UCSD-AML1 (cell line): Measurements from ENCODE around the gene TUBGCP2.

Experiments
- DNase-seq: peaks from one replicate; lab custom pipeline; 2025; ENCODE audit not compliant: unreplicated experiment; lab: John Stamatoyannopoulos, UW

The TUBGCP2 gene, protein sequence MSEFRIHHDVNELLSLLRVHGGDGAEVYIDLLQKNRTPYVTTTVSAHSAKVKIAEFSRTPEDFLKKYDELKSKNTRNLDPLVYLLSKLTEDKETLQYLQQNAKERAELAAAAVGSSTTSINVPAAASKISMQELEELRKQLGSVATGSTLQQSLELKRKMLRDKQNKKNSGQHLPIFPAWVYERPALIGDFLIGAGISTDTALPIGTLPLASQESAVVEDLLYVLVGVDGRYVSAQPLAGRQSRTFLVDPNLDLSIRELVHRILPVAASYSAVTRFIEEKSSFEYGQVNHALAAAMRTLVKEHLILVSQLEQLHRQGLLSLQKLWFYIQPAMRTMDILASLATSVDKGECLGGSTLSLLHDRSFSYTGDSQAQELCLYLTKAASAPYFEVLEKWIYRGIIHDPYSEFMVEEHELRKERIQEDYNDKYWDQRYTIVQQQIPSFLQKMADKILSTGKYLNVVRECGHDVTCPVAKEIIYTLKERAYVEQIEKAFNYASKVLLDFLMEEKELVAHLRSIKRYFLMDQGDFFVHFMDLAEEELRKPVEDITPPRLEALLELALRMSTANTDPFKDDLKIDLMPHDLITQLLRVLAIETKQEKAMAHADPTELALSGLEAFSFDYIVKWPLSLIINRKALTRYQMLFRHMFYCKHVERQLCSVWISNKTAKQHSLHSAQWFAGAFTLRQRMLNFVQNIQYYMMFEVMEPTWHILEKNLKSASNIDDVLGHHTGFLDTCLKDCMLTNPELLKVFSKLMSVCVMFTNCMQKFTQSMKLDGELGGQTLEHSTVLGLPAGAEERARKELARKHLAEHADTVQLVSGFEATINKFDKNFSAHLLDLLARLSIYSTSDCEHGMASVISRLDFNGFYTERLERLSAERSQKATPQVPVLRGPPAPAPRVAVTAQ

GRCh38 chr10:133308421-133309099 lies at the start of gene TUBGCP2, which contains the start of gene ZNF511:
Gene TUBGCP2, minus strand, starts transcription at chr10:133308872. Its CDS starts 5,931 bp downstream, at chr10:133302941.
Gene ZNF511, plus strand, starts transcription at chr10:133308914. Its CDS starts 30 bp downstream, at chr10:133308944.
- DNase-seq, result peak; percentile 91

DNA sequence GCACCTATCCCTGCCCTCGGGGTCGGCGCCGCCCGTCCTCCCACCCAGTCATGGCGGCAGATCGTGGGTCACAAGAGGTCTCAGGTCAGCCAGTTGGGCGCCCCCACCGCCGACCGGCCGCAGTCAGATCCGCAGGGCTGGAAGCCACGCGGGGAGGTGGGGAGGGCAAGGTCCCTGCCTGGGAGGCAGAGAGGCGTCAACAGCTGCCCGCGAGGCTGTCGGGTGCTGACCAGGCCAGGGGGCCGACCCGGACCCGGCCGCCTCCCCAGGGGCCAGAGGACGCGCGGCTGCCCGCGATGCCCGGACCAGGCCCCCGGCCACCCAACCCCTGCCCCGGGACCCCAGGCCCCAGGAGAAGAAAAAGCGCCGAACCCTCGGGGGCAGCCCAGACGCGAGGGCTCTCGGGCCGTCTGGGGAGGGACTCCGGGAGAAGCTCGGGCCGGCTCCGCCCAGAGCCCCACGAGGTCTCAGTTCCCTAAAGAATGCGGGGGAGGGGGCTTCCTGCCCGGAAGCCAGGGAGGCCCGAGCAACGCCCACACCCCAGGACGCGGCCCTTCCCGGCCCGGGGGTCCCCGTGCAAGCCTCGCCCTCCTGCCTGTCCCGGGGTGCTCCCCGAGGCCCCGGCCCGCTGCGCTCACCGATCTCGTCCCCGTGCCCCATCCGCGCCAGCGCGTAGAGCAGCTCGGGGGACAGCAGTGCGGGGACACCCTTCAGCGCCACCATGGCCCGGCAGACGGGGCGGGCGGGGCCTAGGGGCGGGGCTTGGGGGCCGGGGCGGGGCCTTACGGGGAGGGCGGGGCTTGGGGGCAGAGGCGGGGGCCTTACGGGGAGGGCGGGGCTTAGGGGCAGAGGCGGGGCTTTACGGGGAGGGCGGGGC lies 48.9 kb upstream of the TUBGCP2 start, which contains the start of gene FUOM:
FUOM (minus strand) TSS at position 735 of the 877 bp plus-strand sequence; CDS start at position 723, 12 bp downstream.
- peak; percentile 87 for DNase-seq

DNA sequence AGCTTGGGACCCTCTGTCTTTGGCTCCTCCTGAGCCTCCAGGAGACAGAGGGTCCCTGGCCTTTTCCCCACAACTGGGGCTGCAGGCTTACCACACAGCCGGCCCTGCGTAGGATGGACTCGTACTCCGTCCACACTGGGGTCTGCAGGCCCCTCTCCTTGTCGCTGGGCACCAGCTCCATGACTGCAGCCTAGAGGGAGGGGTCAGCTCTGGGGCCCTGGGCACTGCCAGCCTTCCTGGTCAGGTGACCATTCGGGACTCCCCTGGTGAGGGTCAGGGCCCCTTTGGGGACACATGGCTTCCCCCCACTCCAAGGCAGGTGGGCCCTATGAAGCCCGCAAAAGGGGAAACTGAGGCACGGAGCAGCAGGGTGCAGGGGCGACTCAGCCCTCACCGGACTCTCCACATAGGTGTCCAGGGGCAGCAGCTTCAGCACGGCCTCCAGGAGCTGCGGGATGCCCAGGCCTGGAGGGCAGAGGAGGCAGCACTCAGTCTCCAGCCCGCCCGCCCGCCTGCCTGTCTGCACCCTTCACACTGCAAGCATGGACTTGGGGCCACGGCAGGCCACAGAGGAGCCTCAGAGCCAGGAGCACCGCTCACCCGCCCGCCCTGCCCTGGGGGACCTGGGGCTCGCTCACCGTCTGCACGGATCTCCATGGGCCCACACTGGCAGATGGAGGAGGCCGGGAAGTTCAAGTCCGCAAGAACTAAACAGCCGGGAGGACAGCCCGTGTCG lies 48.0 kb upstream of the TUBGCP2 start:
- DNase-seq, result no peak

- no peak for DNase-seq
Observed at GRCh38 chr10:133355991-133356390, 47.3 kb upstream of the TUBGCP2 start.

DNA sequence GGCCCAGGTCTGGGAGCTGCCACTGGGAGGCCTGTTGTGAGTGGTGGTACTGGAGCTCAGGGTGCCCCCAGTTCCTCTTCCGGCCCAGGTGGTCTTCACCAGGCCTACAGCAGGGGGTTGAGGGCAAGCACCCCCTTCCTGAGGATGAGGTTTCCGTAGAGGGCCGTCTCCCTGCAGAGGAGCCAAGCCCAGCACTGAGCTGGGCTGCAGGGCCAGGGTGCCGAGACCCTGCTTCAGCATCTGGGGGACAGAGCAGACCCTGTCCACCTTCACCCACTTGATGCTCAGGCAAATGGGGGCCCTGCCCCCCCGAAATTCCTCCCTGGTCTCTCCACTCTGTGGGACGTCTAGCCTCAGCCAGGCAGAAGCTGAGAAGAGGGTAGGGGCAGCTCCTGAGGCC lies 46.6 kb upstream of the TUBGCP2 start:
- no peak for DNase-seq

GRCh38 chr10:133354672-133355240 lies 46.1 kb upstream of the TUBGCP2 start:
- DNase-seq, result no peak

DNA sequence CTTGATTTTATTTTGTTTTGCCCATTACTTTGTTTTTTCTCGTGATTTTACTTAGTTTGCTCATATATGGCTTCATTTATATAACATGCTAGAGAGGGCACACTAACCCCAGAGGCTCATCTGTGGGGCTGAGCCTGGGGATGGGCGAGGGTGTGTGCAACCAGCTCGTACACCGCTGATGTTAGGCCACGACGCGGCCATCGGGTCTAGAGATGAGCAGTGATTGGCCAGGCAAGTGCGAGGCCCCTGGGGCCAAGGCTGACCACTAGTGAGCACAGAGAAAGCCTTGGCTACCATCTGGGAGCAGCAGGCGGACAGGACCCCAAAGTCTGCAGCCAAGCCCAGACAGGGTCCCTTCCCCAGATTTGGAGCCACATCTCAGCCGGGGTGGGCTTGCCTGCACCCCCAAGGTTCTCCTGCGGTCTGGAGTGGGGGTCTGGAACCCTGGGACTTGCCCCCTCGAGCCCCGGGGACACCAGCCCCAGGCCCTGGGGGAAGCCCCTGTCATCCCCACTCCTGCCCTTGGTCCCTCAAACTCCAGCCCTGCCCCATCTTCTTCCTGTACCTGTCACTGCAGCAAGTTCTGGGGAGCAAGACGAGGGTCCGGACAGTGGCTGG lies 45.4 kb upstream of the TUBGCP2 start:
- no peak for DNase-seq

GRCh38 chr10:133353202-133353959 lies 44.7 kb upstream of the TUBGCP2 start:
- DNase-seq, result no peak

DNA sequence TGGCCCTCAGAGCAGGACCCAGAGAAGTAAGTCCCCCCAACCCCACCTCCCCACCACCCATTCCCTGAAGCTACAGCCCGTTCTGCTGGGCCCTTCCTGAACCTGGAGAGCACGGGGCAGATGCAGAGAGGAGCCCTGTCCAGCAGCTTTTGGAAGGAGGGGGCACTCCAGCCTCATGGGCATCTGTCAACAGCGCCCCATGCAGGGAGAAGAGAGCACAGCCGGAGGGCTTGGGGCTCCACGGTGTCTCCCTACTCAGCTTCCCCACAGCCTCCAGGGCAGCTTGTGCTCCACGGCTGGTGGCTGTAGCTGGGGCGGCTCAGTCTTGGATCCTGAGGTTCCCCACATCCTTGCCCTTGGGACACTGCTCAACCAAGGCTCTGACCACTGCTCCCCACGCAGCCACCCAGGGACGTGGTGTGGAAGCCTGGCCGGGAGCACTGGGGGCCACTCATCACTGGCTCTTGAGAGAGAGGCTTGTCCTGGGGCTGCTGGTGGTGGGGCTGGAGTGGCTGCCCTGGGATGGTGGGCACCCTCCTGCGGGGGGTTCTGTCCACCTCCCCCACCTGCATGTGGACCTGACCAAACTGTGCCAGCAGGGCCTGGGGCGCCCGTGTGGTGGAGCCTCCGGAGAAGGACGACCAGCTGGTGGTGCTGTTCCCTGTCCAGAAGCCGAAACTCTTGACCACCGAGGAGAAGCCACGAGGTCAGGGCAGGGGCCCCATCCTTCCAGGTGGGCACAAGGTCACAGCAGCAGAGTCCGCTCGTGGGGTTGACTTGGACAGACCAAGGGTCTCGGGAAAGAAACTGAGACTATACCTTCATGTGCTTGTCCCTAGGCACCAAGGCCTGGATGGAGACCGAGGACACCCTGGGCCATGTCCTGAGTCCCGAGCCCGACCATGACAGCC lies 43.0 kb upstream of the TUBGCP2 start:
- no peak for DNase-seq

GRCh38 chr10:133350950-133351329 lies 42.3 kb upstream of the TUBGCP2 start:
- DNase-seq, result no peak

GRCh38 chr10:133350283-133350949 lies 41.7 kb upstream of the TUBGCP2 start:
- no peak for DNase-seq

GRCh38 chr10:133349577-133350011 lies 40.9 kb upstream of the TUBGCP2 start:
- DNase-seq, result no peak

DNA sequence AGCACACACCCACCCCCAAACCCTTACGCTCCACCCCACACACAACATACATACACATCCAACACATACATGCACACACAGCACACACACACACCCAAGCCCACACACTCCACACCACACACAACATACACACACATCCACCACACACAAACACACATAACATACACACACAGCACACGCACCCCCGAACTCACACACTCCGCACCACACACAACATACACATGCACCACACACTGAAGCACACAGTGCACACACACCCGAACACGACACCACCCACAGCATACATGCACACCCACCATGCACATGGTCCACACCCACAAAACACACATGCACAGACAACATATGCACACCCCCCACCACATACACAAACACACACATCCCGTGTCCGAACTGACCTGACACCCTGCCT lies 40.5 kb upstream of the TUBGCP2 start:
- DNase-seq, result no peak

DNA sequence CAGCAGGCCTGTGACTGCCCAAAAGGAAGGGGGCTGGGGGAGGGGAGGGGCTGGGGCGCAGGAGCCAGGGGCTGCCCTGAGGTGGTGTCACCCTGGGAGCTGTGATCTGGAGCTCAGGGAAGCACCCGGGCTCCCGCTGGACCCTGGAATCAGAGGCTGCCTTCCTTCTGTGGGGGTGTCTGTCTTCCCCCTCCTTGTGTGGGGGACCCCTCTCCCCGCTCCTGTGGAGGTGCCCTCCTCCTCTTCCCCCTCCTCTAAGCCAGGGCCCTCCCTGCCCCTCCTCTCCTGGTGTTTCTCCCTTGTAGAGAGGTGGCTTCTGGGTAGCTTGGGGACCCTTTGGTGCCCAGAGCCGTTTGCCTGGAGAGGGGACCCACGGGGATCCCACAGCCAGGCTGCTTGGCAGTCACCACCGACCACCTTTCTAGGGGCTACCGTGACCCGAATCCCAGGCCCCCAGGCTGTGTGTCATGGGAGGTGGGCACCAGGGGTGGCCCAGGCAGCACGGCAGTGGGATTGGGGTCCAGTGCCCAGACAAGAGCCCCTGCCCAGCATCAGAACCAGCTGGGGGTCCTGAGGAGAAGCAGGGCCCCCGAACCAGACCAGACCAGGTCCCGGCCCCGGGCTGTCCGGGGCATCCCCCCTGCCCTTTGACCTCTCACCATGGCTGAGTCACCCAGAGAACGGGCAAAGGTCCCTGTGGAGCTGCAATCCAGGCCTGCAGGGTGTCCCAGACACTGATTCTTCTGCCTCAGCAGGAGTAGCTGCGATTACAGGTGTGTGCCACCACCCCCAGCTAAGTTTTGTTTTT lies 39.2 kb upstream of the TUBGCP2 start:
- DNase-seq, result no peak

DNA sequence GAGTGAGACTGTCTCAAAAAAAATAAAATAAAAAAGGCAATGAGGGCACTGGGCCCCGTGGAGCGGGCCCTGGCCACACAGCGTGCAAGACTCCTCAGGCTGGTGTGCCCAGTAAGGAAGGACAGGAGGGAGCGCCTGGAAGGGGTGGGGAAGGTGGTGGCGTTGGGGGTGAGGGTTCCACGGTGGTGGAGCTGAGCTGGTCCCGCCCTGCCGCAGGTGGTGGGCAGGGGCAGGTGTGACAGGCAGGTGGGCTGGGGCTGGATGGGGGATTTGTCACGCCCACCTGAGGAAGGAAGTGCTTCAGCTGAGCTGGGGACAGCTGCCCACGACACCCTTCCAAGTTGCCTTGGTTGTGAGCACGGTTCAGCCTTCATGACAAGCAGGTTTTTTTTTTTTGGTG lies 37.7 kb upstream of the TUBGCP2 start:
- DNase-seq, result no peak

- no peak for DNase-seq
Observed at GRCh38 chr10:133344236-133344635, 35.6 kb upstream of the TUBGCP2 start.
